HEK293 (cell line): Measurements from ENCODE around the gene PTPRG.

ENCODE experiments used
- CTCF ChIA-PET: fragments of 350-600 bp; formaldehyde crosslinking; extraction: SDS; loops from one replicate; lab custom pipeline; 2021; ENCODE audit warnings: antibody characterized with exemption; lab: Yijun Ruan, JAX
- POLR2A ChIA-PET: fragments of 300-600 bp; formaldehyde crosslinking; extraction: SDS; loops from one replicate; lab custom pipeline; 2020; ENCODE audit warnings: antibody characterized with exemption, inconsistent platforms; lab: Yijun Ruan, JAX
- H3K27ac ChIP-seq: fragments of 200-500 bp; sonication (Bioruptor generic); 2 replicates; pipeline ENCODE4 v1.5.1; 2014; ENCODE audit warnings: low read depth, low read length, control low read depth, inconsistent platforms; ENCODE audit errors: extremely low read depth
- H3K36me3 ChIP-seq, 2 experiments: fragments of 200-500 bp in 1 of 2; sonication (Bioruptor generic) in 1 of 2; 1 replicate in 1 of 2; 2 replicates in 1 of 2; pipeline ENCODE4 v1.5.1; 2014 to 2017; ENCODE audit warnings: inconsistent platforms in 2 of 2, low read length in 2 of 2; ENCODE audit not compliant: control insufficient read depth in 2 of 2, insufficient read depth in 1 of 2
- H3K4me1 ChIP-seq: fragments of 200-500 bp; sonication (Bioruptor generic); 2 replicates; pipeline ENCODE4 v1.5.1; 2014; ENCODE audit warnings: mild to moderate bottlenecking, low read length, inconsistent platforms; ENCODE audit not compliant: control insufficient read depth, insufficient read depth
- H3K4me3 ChIP-seq: 2 replicates; pipeline ENCODE4 v1.5.1; 2011; ENCODE audit warnings: low read depth, mild to moderate bottlenecking, control low read depth, low read length, moderate library complexity
- H3K9me3 ChIP-seq: fragments of 200-500 bp; sonication (Bioruptor generic); 2 replicates; pipeline ENCODE4 v1.5.1; 2014; ENCODE audit warnings: low read depth, low read length, inconsistent platforms; ENCODE audit not compliant: control insufficient read depth, insufficient read depth
- FEZF1 ChIP-seq: fragments of 450-650 bp; formaldehyde crosslinking; IDR thresholded peaks from 2 replicates; pipeline ENCODE4 v1.5.1; 2016; ENCODE audit warnings: missing biosample characterization, missing genetic modification characterization
- GLI4 ChIP-seq: fragments of 450-650 bp; formaldehyde crosslinking; IDR thresholded peaks from 2 replicates; pipeline ENCODE4 v1.5.1; 2016; ENCODE audit warnings: missing biosample characterization, missing genetic modification characterization
- HOXD13 ChIP-seq: sonication (generic); formaldehyde crosslinking; IDR thresholded peaks from 2 replicates; pipeline ENCODE4 v1.8.0; 2022; ENCODE audit warnings: missing genetic modification reagents, borderline replicate concordance
- KLF1 ChIP-seq: fragments of 450-650 bp; formaldehyde crosslinking; IDR thresholded peaks from 2 replicates; pipeline ENCODE4 v1.5.1; 2016; ENCODE audit warnings: missing biosample characterization, missing genetic modification characterization
- KLF7 ChIP-seq: fragments of 450-650 bp; formaldehyde crosslinking; IDR thresholded peaks from 2 replicates; pipeline ENCODE4 v1.5.1; 2016; ENCODE audit warnings: missing biosample characterization, missing genetic modification characterization, borderline replicate concordance
- KLF9 ChIP-seq: fragments of 450-650 bp; formaldehyde crosslinking; IDR thresholded peaks from 2 replicates; pipeline ENCODE4 v1.5.1; 2016; ENCODE audit warnings: missing biosample characterization, missing genetic modification characterization, low read depth
- OSR2 ChIP-seq: fragments of 450-650 bp; formaldehyde crosslinking; IDR thresholded peaks from 2 replicates; pipeline ENCODE4 v1.5.1; 2016; ENCODE audit warnings: missing biosample characterization, missing genetic modification characterization
- SCRT2 ChIP-seq: fragments of 450-650 bp; formaldehyde crosslinking; IDR thresholded peaks from 2 replicates; pipeline ENCODE4 v1.5.1; 2016; ENCODE audit warnings: missing biosample characterization, missing genetic modification characterization
- SP7 ChIP-seq: fragments of 450-650 bp; formaldehyde crosslinking; IDR thresholded peaks from 2 replicates; pipeline ENCODE4 v1.5.1; 2016; ENCODE audit warnings: missing biosample characterization, missing genetic modification characterization
- WT1 ChIP-seq: fragments of 450-650 bp; formaldehyde crosslinking; IDR thresholded peaks from 2 replicates; pipeline ENCODE4 v1.5.1; 2016; ENCODE audit warnings: missing biosample characterization, missing genetic modification characterization
- ZBTB17 ChIP-seq: fragments of 450-650 bp; formaldehyde crosslinking; IDR thresholded peaks from 2 replicates; pipeline ENCODE4 v1.5.1; 2016; ENCODE audit warnings: missing biosample characterization, missing genetic modification characterization
- ZEB2 ChIP-seq: fragments of 450-650 bp; formaldehyde crosslinking; IDR thresholded peaks from 2 replicates; pipeline ENCODE4 v1.5.1; 2016; ENCODE audit warnings: missing biosample characterization, missing genetic modification characterization
- ZFP37 ChIP-seq: fragments of 450-650 bp; formaldehyde crosslinking; IDR thresholded peaks from 2 replicates; pipeline ENCODE4 v1.5.1; 2016; ENCODE audit warnings: missing biosample characterization, missing genetic modification characterization
- ZNF121 ChIP-seq: fragments of 450-650 bp; formaldehyde crosslinking; IDR thresholded peaks from 2 replicates; pipeline ENCODE4 v1.5.1; 2016; ENCODE audit warnings: missing biosample characterization, missing genetic modification characterization
- ZNF366 ChIP-seq: fragments of 450-650 bp; formaldehyde crosslinking; conservative IDR thresholded peaks from 2 replicates; pipeline ENCODE4 v1.5.1; 2016; ENCODE audit warnings: missing biosample characterization, missing genetic modification characterization
- ZNF843 ChIP-seq: fragments of 450-650 bp; formaldehyde crosslinking; IDR thresholded peaks from 2 replicates; pipeline ENCODE4 v1.5.1; 2016; ENCODE audit warnings: missing biosample characterization, missing genetic modification characterization
- ZSCAN30 ChIP-seq: fragments of 450-650 bp; IDR thresholded peaks from 2 replicates; pipeline ENCODE4 v1.5.1; 2018; ENCODE audit warnings: missing biosample characterization, mild to moderate bottlenecking, missing genetic modification characterization, moderate library complexity
- ZXDB ChIP-seq: fragments of 450-650 bp; formaldehyde crosslinking; IDR thresholded peaks from 2 replicates; pipeline ENCODE4 v1.5.1; 2016; ENCODE audit warnings: missing biosample characterization, missing genetic modification characterization
- TF ChIP-seq, protein P1 (sequence below): fragments of 450-650 bp; formaldehyde crosslinking; IDR thresholded peaks from 2 replicates; pipeline ENCODE4 v1.5.1; 2017; ENCODE audit warnings: missing biosample characterization, missing genetic modification characterization
- TF ChIP-seq, protein P2 (sequence below): fragments of 450-650 bp; formaldehyde crosslinking; IDR thresholded peaks from 2 replicates; pipeline ENCODE4 v1.5.0; 2017; ENCODE audit warnings: missing biosample characterization, missing genetic modification characterization, borderline replicate concordance
- TF ChIP-seq, protein P3 (sequence below): fragments of 450-650 bp; formaldehyde crosslinking; IDR thresholded peaks from 2 replicates; pipeline ENCODE4 v1.5.1; 2016; ENCODE audit warnings: missing biosample characterization, missing genetic modification characterization
- TF ChIP-seq, protein P4 (sequence below): fragments of 450-650 bp; formaldehyde crosslinking; optimal IDR thresholded peaks from 2 replicates; pipeline ENCODE3; 2016; ENCODE audit warnings: missing biosample characterization, mild to moderate bottlenecking, missing genetic modification characterization
- TF ChIP-seq, protein P5 (sequence below): fragments of 450-650 bp; formaldehyde crosslinking; IDR thresholded peaks from 2 replicates; pipeline ENCODE4 v1.5.1; 2016; ENCODE audit warnings: missing biosample characterization, missing genetic modification characterization

Gene PTPRG

DNA sequence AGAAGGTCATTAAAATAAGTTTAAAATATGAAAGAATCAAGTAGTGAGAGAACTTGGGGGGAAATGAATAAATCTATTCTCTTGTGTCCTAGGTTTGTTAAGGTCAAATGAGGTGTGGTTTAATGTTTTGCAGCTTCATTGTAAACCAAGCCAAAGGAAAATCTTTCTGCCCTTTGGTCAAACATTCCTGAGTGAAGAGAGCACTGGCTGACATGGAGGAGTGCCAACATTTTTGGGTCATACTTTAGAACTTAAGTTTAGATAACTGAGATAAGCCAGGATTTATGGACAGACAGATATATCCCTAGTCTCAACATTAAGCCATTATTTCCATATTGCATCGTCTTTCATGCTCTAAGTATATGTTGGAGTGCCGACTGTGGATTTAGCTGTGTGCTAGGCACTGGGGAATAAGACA, 66.4 kb downstream of the PTPRG start:
- CTCF ChIA-PET = no interaction called here
- Histone ChIP-seq H3K4me3 (no peak overlapping the region), H3K9me3 (no peaks in the 10 kb centered on the region), H3K4me1 (peaks cover 17% of the 10 kb centered on the region), H3K36me3 (no peaks in the 10 kb centered on the region), H3K27ac (no peak overlapping the region)
- POLR2A ChIA-PET = interaction anchor here (1.0 to 1.4 kb wide), 2 partner anchors 65 to 67 kb away, joined by 3 to 6 read pairs; no protein-coding TSS in a partner anchor
- TF ChIP-seq, protein P1, sequence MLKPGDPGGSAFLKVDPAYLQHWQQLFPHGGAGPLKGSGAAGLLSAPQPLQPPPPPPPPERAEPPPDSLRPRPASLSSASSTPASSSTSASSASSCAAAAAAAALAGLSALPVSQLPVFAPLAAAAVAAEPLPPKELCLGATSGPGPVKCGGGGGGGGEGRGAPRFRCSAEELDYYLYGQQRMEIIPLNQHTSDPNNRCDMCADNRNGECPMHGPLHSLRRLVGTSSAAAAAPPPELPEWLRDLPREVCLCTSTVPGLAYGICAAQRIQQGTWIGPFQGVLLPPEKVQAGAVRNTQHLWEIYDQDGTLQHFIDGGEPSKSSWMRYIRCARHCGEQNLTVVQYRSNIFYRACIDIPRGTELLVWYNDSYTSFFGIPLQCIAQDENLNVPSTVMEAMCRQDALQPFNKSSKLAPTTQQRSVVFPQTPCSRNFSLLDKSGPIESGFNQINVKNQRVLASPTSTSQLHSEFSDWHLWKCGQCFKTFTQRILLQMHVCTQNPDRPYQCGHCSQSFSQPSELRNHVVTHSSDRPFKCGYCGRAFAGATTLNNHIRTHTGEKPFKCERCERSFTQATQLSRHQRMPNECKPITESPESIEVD = peak; percentile 74
- TF ChIP-seq ZNF121 (tag by site-specific recombination) (no peak), ZNF366 (tag by site-specific recombination) (peak; percentile 57; the same call in 1 of the 2 replicates), GLI4 (tag by site-specific recombination) (no peak), KLF1 (no peak), SCRT2 (tag by site-specific recombination) (no peak), KLF7 (tag by site-specific recombination) (peak; percentile 16; the same call in 1 of the 2 replicates), WT1 (tag by site-specific recombination) (no peak), ZFP37 (no peak), ZEB2 (tag by site-specific recombination) (peak; percentile 52; the same call in 1 of the 2 replicates), HOXD13 (CRISPR knock-in tag) (peak; percentile 60; the same call in 1 of the 2 replicates), ZBTB17 (tag by site-specific recombination) (peak; percentile 54; the same call in 1 of the 2 replicates), SP7 (tag by site-specific recombination) (peak; percentile 61; the same call in 1 of the 2 replicates), KLF9 (tag by site-specific recombination) (no peak), ZSCAN30 (peak; percentile 47; the same call in 1 of the 2 replicates), ZNF843 (peak; percentile 70; the same call in 1 of the 2 replicates), FEZF1 (tag by site-specific recombination) (peak; percentile 23; the same call in 1 of the 2 replicates), OSR2 (peak; percentile 43; the same call in 1 of the 2 replicates), ZXDB (tag by site-specific recombination) (peak; percentile 68)
- TF ChIP-seq, protein P2, sequence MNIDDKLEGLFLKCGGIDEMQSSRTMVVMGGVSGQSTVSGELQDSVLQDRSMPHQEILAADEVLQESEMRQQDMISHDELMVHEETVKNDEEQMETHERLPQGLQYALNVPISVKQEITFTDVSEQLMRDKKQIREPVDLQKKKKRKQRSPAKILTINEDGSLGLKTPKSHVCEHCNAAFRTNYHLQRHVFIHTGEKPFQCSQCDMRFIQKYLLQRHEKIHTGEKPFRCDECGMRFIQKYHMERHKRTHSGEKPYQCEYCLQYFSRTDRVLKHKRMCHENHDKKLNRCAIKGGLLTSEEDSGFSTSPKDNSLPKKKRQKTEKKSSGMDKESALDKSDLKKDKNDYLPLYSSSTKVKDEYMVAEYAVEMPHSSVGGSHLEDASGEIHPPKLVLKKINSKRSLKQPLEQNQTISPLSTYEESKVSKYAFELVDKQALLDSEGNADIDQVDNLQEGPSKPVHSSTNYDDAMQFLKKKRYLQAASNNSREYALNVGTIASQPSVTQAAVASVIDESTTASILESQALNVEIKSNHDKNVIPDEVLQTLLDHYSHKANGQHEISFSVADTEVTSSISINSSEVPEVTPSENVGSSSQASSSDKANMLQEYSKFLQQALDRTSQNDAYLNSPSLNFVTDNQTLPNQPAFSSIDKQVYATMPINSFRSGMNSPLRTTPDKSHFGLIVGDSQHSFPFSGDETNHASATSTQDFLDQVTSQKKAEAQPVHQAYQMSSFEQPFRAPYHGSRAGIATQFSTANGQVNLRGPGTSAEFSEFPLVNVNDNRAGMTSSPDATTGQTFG (tag by site-specific recombination) = no peak
- TF ChIP-seq, protein P3, sequence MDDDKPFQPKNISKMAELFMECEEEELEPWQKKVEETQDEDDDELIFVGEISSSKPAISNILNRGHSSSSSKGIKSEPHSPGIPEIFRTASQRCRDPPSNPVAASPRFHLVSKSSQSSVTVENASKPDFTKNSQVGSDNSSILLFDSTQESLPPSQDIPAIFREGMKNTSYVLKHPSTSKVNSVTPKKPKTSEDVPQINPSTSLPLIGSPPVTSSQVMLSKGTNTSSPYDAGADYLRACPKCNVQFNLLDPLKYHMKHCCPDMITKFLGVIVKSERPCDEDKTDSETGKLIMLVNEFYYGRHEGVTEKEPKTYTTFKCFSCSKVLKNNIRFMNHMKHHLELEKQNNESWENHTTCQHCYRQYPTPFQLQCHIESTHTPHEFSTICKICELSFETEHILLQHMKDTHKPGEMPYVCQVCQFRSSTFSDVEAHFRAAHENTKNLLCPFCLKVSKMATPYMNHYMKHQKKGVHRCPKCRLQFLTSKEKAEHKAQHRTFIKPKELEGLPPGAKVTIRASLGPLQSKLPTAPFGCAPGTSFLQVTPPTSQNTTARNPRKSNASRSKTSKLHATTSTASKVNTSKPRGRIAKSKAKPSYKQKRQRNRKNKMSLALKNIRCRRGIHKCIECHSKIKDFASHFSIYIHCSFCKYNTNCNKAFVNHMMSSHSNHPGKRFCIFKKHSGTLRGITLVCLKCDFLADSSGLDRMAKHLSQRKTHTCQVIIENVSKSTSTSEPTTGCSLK (tag by site-specific recombination) = no peak

DNA sequence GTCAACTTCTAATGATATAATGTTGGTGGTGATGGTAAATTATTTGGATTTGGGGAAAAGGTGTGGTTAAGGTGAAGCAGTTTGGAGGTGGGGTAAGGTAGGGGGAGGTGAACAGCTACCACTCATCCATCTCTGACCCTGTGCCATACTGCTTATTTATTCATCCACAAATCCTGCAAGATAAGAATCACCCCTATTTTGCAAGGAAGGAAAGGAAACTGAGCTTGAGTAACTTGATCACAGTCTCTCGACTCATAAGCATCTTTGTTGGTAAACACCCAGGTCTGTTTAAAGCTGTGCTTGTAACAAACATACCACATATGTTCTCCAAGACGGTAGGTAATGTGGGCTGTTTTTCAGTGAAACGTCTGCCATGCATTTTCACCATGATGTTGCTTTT, 67.3 kb downstream of the PTPRG start:
- Histone ChIP-seq H3K9me3 (no peaks in the 10 kb centered on the region), H3K4me3 (no peak overlapping the region), H3K27ac (no peak overlapping the region), H3K4me1 (peaks cover 17% of the 10 kb centered on the region), H3K36me3 (no peaks in the 10 kb centered on the region)
- ChIA-PET CTCF (interaction anchor here (1.0 kb wide), 1 partner anchor 63 kb away, joined by 3 read pairs; no protein-coding TSS in a partner anchor), POLR2A (interaction anchor here (1.0 to 1.4 kb wide), 2 partner anchors 66 to 68 kb away, joined by 3 to 6 read pairs; no protein-coding TSS in a partner anchor)
- TF ChIP-seq, protein P4, sequence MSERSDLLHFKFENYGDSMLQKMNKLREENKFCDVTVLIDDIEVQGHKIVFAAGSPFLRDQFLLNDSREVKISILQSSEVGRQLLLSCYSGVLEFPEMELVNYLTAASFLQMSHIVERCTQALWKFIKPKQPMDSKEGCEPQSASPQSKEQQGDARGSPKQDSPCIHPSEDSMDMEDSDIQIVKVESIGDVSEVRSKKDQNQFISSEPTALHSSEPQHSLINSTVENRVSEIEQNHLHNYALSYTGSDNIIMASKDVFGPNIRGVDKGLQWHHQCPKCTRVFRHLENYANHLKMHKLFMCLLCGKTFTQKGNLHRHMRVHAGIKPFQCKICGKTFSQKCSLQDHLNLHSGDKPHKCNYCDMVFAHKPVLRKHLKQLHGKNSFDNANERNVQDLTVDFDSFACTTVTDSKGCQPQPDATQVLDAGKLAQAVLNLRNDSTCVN (tag by site-specific recombination) = peak; percentile 2
- TF ChIP-seq, protein P5, sequence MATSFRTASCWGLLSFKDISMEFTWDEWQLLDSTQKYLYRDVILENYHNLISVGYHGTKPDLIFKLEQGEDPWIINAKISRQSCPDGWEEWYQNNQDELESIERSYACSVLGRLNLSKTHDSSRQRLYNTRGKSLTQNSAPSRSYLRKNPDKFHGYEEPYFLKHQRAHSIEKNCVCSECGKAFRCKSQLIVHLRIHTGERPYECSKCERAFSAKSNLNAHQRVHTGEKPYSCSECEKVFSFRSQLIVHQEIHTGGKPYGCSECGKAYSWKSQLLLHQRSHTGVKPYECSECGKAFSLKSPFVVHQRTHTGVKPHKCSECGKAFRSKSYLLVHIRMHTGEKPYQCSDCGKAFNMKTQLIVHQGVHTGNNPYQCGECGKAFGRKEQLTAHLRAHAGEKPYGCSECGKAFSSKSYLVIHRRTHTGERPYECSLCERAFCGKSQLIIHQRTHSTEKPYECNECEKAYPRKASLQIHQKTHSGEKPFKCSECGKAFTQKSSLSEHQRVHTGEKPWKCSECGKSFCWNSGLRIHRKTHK (tag by site-specific recombination) = no peak
